Measurements from ENCODE around the gene FATE1.

Gene FATE1

DNA sequence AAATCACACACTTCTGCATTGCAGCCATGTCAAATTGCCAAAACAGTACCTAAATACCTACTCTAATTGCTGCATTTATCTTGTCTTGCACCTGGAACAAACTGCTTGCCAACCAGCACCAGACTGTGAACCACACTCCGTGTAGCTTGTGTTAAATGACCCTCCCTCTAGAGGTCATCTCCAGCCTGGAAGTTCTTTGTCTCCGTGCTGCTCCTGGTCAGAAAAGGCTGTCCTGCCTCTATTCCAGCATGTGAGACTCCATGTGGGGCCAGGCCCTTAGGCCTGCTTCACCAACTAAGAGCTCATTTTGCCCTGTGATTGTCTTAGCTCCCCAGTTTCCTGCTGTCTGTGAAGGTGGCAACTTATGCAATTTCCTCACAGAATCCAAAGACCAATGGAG lies 47.0 kb downstream of the FATE1 start:
- TF ChIP-seq, protein P1, sequence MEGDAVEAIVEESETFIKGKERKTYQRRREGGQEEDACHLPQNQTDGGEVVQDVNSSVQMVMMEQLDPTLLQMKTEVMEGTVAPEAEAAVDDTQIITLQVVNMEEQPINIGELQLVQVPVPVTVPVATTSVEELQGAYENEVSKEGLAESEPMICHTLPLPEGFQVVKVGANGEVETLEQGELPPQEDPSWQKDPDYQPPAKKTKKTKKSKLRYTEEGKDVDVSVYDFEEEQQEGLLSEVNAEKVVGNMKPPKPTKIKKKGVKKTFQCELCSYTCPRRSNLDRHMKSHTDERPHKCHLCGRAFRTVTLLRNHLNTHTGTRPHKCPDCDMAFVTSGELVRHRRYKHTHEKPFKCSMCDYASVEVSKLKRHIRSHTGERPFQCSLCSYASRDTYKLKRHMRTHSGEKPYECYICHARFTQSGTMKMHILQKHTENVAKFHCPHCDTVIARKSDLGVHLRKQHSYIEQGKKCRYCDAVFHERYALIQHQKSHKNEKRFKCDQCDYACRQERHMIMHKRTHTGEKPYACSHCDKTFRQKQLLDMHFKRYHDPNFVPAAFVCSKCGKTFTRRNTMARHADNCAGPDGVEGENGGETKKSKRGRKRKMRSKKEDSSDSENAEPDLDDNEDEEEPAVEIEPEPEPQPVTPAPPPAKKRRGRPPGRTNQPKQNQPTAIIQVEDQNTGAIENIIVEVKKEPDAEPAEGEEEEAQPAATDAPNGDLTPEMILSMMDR (IDR thresholded peaks at IDR 0.05; ENCODE audit: low read depth, low read length, missing control alignments), result no peak
- H3K4me3 ChIP-seq (replicated peaks; ENCODE audit: low read depth, low read length), result no peak overlapping the region
- DNase-seq (ENCODE audit: extremely low read depth, low read depth), result no peak

DNA sequence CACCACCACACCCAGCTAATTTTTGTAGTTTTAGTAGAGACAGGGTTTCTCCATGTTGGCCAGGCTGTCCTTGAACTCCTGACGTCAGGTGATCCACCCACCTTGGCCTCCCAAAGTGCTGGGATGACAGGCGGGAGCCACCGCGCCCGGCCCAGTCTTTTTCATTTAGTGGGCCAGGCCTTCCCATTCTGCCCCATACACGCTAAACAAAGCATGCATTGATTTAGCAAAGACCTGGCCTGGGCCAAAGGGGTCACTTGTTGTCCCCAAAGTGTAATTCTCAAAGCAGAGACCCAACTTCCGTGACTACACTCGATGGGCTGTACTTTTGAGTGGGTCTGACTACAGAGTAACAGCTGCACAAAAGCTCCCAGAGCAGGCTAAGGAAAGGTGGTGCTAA lies 47.9 kb downstream of the FATE1 start:
- TF ChIP-seq, protein P1 (IDR thresholded peaks at IDR 0.05; ENCODE audit: low read depth, low read length, missing control alignments), result no peak
- H3K4me3 ChIP-seq (replicated peaks; ENCODE audit: low read depth, low read length), result no peak overlapping the region
- DNase-seq (ENCODE audit: extremely low read depth, low read depth), result no peak

DNA sequence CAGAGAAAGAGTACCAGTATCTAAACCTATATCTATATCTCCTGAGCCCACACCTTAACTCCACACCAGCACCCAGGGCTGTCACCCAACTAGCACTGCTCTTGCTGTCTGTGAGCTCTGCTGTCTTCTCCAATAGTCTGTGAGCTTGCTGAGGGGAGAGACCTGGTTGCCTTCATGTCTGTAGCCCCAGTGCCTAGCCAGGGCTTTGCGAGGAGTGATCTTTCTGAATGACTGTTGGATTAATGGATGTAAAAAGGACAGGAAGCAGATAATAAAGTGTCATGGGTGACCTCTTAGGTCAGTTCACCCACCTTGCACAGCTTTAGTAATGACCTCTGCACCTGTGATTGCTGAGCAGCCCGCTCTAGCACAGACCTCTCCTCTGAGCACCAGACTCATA lies 49.2 kb downstream of the FATE1 start:
- TF ChIP-seq, protein P1 (IDR thresholded peaks at IDR 0.05; ENCODE audit: low read depth, low read length, missing control alignments), result no peak
- DNase-seq (ENCODE audit: extremely low read depth, low read depth), result no peak
- H3K4me3 ChIP-seq (replicated peaks; ENCODE audit: low read depth, low read length), result no peak overlapping the region

DNA sequence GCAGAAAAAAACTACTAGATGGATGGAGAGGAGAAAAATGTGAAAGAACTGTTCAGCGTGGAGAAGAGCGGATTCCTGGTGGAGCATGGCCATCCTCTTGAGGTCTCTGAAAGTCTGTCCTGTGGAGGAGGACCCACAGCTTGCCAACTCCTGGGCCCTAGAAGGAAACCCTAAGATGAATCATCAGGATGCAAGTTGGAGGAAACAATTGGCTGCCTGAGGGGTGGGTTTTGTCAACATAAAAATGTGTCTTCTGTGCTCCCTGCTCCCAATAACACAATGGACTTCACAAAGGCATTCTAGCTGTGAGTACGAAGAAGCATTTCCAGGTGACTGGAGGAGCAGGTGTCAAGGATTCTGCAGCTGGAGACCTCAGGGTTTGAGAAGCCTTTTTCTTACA lies 55.9 kb downstream of the FATE1 start:
- no peak for DNase-seq (ENCODE audit: extremely low read depth, low read depth)
- TF ChIP-seq, protein P1 (IDR thresholded peaks at IDR 0.05; ENCODE audit: low read depth, low read length, missing control alignments), result no peak
- no peak overlapping the region for H3K4me3 ChIP-seq (replicated peaks; ENCODE audit: low read depth, low read length)
